H1 (cell line): ENCODE measurements around the gene ITPK1. TPM values are rescaled to one million over a fixed set of nuclear protein-coding genes. Genes with fewer than 3 reads are reported as not detected.

Source experiments
- CTCF ChIA-PET: fragments of 300-600 bp; sonication (Branson Sonifier 250); formaldehyde crosslinking; loops from one replicate; lab custom pipeline; 2021; ENCODE audit not compliant: partially characterized antibody; lab: Charles Lee
- POLR2A ChIA-PET: fragments of 300-600 bp; sonication (Branson Sonifier 250); formaldehyde crosslinking; loops from one replicate; lab custom pipeline; 2021; ENCODE audit warnings: inconsistent platforms; ENCODE audit not compliant: partially characterized antibody; lab: Charles Lee
- DNase-seq, 2 experiments: peaks; one replicate each; pipeline versions ENCODE4 v3.0.0 to v3.0.0-alpha.2; 2010 to 2022; ENCODE audit warnings: low spot score in 2 of 2, low read depth in 1 of 2, mixed read lengths in 1 of 2
- FAIRE-seq: peaks from 2 replicates; lab custom pipeline; 2011; peaks lifted over from hg19 to GRCh38; lab: Jason Lieb, UNC
- H2AFZ ChIP-seq: 2 replicates; pipeline ENCODE4 v1.8.1; 2012; ENCODE audit warnings: low read length, inconsistent platforms
- H2AK5ac ChIP-seq: 2 replicates; pipeline ENCODE4 v1.6.1; 2013; ENCODE audit warnings: low read depth, low read length
- H2BK120ac ChIP-seq: replicated peaks from 2 replicates; pipeline ENCODE3; 2013; ENCODE audit warnings: low read depth, low read length, inconsistent platforms
- H2BK12ac ChIP-seq: 2 replicates; pipeline ENCODE4 v1.6.1; 2013; ENCODE audit warnings: low read depth, low read length
- H2BK15ac ChIP-seq: 2 replicates; pipeline ENCODE4 v1.6.1; 2013; ENCODE audit warnings: low read length
- H2BK20ac ChIP-seq: 2 replicates; pipeline ENCODE4 v1.6.1; 2013; ENCODE audit warnings: low read length
- H2BK5ac ChIP-seq: 2 replicates; pipeline ENCODE4 v1.6.1; 2013; ENCODE audit warnings: low read depth, low read length
- H3K14ac ChIP-seq: 2 replicates; pipeline ENCODE4 v1.6.1; 2013; ENCODE audit warnings: inconsistent platforms; ENCODE audit not compliant: insufficient read length
- H3K18ac ChIP-seq: 2 replicates; pipeline ENCODE4 v1.6.1; 2013; ENCODE audit warnings: low read length; ENCODE audit errors: extremely low read depth
- H3K23ac ChIP-seq: 2 replicates; pipeline ENCODE4 v1.6.1; 2013; ENCODE audit warnings: inconsistent platforms; ENCODE audit not compliant: insufficient read length
- H3K23me2 ChIP-seq: 2 replicates; pipeline ENCODE4 v1.6.1; 2013; ENCODE audit warnings: low read depth, low read length
- H3K27ac ChIP-seq: 2 replicates; pipeline ENCODE4 v1.6.1; 2011; ENCODE audit warnings: low read depth, low read length, inconsistent platforms
- H3K27me3 ChIP-seq, 4 experiments: replicated peaks in 1 of 4; 1 replicate in 1 of 4; 2 replicates in 3 of 4; pipeline versions ENCODE4 v1.6.1 to v1.8.1; 2011 to 2013; ENCODE audit warnings: low read length in 3 of 4, mild to moderate bottlenecking in 3 of 4, inconsistent platforms in 2 of 4, mixed read lengths in 2 of 4, moderate library complexity in 1 of 4; ENCODE audit not compliant: control insufficient read depth in 3 of 4, insufficient read depth in 3 of 4; ENCODE audit errors: extremely low read depth in 1 of 4
- H3K36me3 ChIP-seq, 4 experiments: 2 replicates each; pipeline versions ENCODE4 v1.6.1 to v1.8.1; 2011 to 2013; ENCODE audit warnings: mild to moderate bottlenecking in 4 of 4, low read length in 3 of 4, moderate library complexity in 2 of 4, control low read depth in 1 of 4, inconsistent platforms in 1 of 4; ENCODE audit not compliant: insufficient read depth in 4 of 4, control insufficient read depth in 2 of 4
- H3K4ac ChIP-seq: replicated peaks from 2 replicates; pipeline ENCODE3; 2013; ENCODE audit warnings: low read length, low read depth, mixed read lengths, inconsistent platforms; ENCODE audit not compliant: insufficient read length
- H3K4me1 ChIP-seq, 4 experiments: replicated peaks in 1 of 4; 1 replicate in 1 of 4; 2 replicates in 3 of 4; pipeline versions ENCODE4 v1.6.1 to v1.8.1; 2011 to 2013; ENCODE audit warnings: low read length in 3 of 4, inconsistent platforms in 2 of 4, mixed read lengths in 1 of 4; ENCODE audit not compliant: insufficient read depth in 4 of 4, control insufficient read depth in 3 of 4
- H3K4me2 ChIP-seq, 2 experiments: 2 replicates each; pipeline versions ENCODE4 v1.6.1 to v1.8.1; 2011 to 2013; ENCODE audit warnings: low read depth in 2 of 2, low read length in 2 of 2, control low read depth in 1 of 2, inconsistent platforms in 1 of 2, mild to moderate bottlenecking in 1 of 2; ENCODE audit not compliant: insufficient read depth in 1 of 2
- H3K4me3 ChIP-seq, 4 experiments: fragments of 200-600, 300-600 bp in 1 of 4; sonication (generic), shearing (Covaris generic), sonication (Bioruptor Twin) in 1 of 4; 2 replicates each; pipeline versions ENCODE4 v1.5.1 to v1.8.1; 2011 to 2016; ENCODE audit warnings: low read length in 4 of 4, low read depth in 3 of 4, control low read depth in 2 of 4, inconsistent platforms in 2 of 4, mild to moderate bottlenecking in 2 of 4, mixed read lengths in 1 of 4, moderate library complexity in 1 of 4; ENCODE audit not compliant: insufficient read depth in 2 of 4; ENCODE audit errors: extremely low read depth in 1 of 4
- H3K56ac ChIP-seq: replicated peaks from 2 replicates; pipeline ENCODE3; 2013; ENCODE audit warnings: low read depth, mild to moderate bottlenecking, mixed read lengths, low read length, inconsistent platforms; ENCODE audit not compliant: insufficient read length
- H3K79me1 ChIP-seq: 2 replicates; pipeline ENCODE4 v1.6.1; 2013; ENCODE audit warnings: low read depth, low read length, control low read depth
- H3K79me2 ChIP-seq, 2 experiments: 2 replicates each; pipeline versions ENCODE4 v1.6.1 to v1.8.1; 2012 to 2013; ENCODE audit warnings: low read length in 2 of 2, mild to moderate bottlenecking in 2 of 2, inconsistent platforms in 1 of 2; ENCODE audit not compliant: insufficient read depth in 2 of 2, control insufficient read depth in 1 of 2
- H3K9ac ChIP-seq, 4 experiments: replicated peaks in 1 of 4; 1 replicate in 1 of 4; 2 replicates in 3 of 4; pipeline versions ENCODE4 v1.6.1 to v1.8.1; 2011 to 2013; ENCODE audit warnings: low read depth in 3 of 4, low read length in 3 of 4, control low read depth in 2 of 4, mild to moderate bottlenecking in 2 of 4, moderate library complexity in 2 of 4, inconsistent platforms in 1 of 4; ENCODE audit errors: extremely low read depth in 1 of 4
- H3K9me3 ChIP-seq, 2 experiments: 2 replicates each; pipeline versions ENCODE4 v1.6.1 to v1.8.1; 2012 to 2013; ENCODE audit warnings: mild to moderate bottlenecking in 2 of 2, moderate library complexity in 2 of 2, control low read depth in 1 of 2, inconsistent platforms in 1 of 2, low read depth in 1 of 2, low read length in 1 of 2, mixed read lengths in 1 of 2; ENCODE audit not compliant: insufficient read depth in 2 of 2
- H4K20me1 ChIP-seq, 2 experiments: replicated peaks in 1 of 2; 2 replicates each; pipeline versions ENCODE3 to v1.8.1; 2011 to 2013; ENCODE audit warnings: inconsistent platforms in 2 of 2, low read length in 2 of 2, mild to moderate bottlenecking in 1 of 2; ENCODE audit not compliant: insufficient read depth in 2 of 2, control insufficient read depth in 1 of 2
- H4K5ac ChIP-seq: 2 replicates; pipeline ENCODE4 v1.6.1; 2013; ENCODE audit warnings: low read length, low read depth, mixed read lengths, inconsistent platforms; ENCODE audit not compliant: insufficient read length
- H4K8ac ChIP-seq: 2 replicates; pipeline ENCODE4 v1.8.0; 2013; ENCODE audit warnings: mild to moderate bottlenecking, moderate library complexity, low read length, inconsistent platforms; ENCODE audit not compliant: insufficient read depth; ENCODE audit errors: extremely low read depth
- H4K91ac ChIP-seq: replicated peaks from 2 replicates; pipeline ENCODE3; 2013; ENCODE audit warnings: low read length, mixed read lengths, inconsistent platforms; ENCODE audit not compliant: insufficient read length
- CBX5 ChIP-seq: fragments of 300-800, 300-1000 bp; sonication (generic); IDR thresholded peaks from 2 replicates; pipeline ENCODE4 v1.7.1; 2016; ENCODE audit warnings: antibody characterized with exemption, low read length, low read depth
- CTBP2 ChIP-seq: IDR thresholded peaks from 2 replicates; pipeline ENCODE4 v1.7.0; 2011; ENCODE audit warnings: borderline replicate concordance, mild to moderate bottlenecking, moderate library complexity, mixed read lengths, low read length; ENCODE audit not compliant: insufficient read depth, insufficient read length
- MAFK ChIP-seq: IDR thresholded peaks from 2 replicates; pipeline ENCODE4 v1.6.1; 2012; ENCODE audit warnings: low read depth, mild to moderate bottlenecking, improper control_type of control experiment, low read length
- SAP30 ChIP-seq: fragments of 300-600 bp; sonication (generic); IDR thresholded peaks from 2 replicates; pipeline ENCODE4 v1.7.1; 2012; ENCODE audit warnings: low read length, moderate library complexity, mild to moderate bottlenecking, inconsistent platforms; ENCODE audit not compliant: insufficient read depth, insufficient replicate concordance
- SIX5 ChIP-seq: IDR thresholded peaks from 2 replicates; pipeline ENCODE4 v1.6.1; 2011; ENCODE audit warnings: mild to moderate bottlenecking, low read depth, low read length
- SP2 ChIP-seq: IDR thresholded peaks from 2 replicates; pipeline ENCODE4 v1.6.1; 2012; ENCODE audit warnings: mild to moderate bottlenecking, low read length, inconsistent platforms
- ZNF274 ChIP-seq: IDR thresholded peaks from 2 replicates; pipeline ENCODE4 v1.7.0; 2012; ENCODE audit warnings: low read length, borderline replicate concordance; ENCODE audit errors: extremely low read depth
- WGBS, 2 experiments: shearing (Covaris generic) in 1 of 2; methylation state at CpG; one replicate each; pipeline versions ENCODE4 v1.1.6 to v1.1.7; 2013 to 2015; ENCODE audit warnings: low lambda C conversion rate in 2 of 2, mixed read lengths in 2 of 2, inconsistent platforms in 1 of 2, low coverage in 1 of 2, missing lambda C conversion rate in 1 of 2; ENCODE audit not compliant: insufficient replicate concordance in 2 of 2, insufficient coverage in 1 of 2, insufficient read length in 1 of 2; ENCODE audit errors: extremely low coverage in 1 of 2, missing lambda C conversion rate in 1 of 2; 5-methylcytosine and 5-hydroxymethylcytosine counted together
- polyA plus RNA-seq, 7 experiments: library from polyadenylated mRNA; depleted of rRNA in 3 of 7; stranded (reverse) in 5 of 7; unstranded in 2 of 7; fragments of >200 nt in 5 of 7; fragments of 200-250 nt in 2 of 7; gene quantifications; 1 replicate in 5 of 7; 2 replicates in 1 of 7; 4 replicates in 1 of 7; pipeline versions ENCODE4 v1.2.1 to v1.2.3, GENCODE V29; 2011 to 2013; ENCODE audit warnings: missing spikeins in 2 of 7, mixed read lengths in 2 of 7
- total RNA-seq: library from RNA; stranded (reverse); fragmentation: NEBNext Ultra II Directional; extraction: Animal tissue kit (Norgen Biotek cat#: 25700); gene quantifications from 2 replicates; pipeline ENCODE4 v1.2.1, GENCODE V29; 2021
- TF ChIP-seq, protein P1 (sequence below): IDR thresholded peaks from 2 replicates; pipeline ENCODE4 v1.6.1; 2012; ENCODE audit warnings: inconsistent platforms
- TF ChIP-seq, protein P2 (sequence below): IDR thresholded peaks from 2 replicates; pipeline ENCODE4 v1.6.1; 2011; ENCODE audit warnings: low read length, improper control_type of control experiment

ITPK1 gene
- total and polyA plus RNA-seq, 2 of the 8 experiments (the other 6 are each of a cell fraction or from before 2014, with no cell fraction given): 108 to 143 TPM

DNA sequence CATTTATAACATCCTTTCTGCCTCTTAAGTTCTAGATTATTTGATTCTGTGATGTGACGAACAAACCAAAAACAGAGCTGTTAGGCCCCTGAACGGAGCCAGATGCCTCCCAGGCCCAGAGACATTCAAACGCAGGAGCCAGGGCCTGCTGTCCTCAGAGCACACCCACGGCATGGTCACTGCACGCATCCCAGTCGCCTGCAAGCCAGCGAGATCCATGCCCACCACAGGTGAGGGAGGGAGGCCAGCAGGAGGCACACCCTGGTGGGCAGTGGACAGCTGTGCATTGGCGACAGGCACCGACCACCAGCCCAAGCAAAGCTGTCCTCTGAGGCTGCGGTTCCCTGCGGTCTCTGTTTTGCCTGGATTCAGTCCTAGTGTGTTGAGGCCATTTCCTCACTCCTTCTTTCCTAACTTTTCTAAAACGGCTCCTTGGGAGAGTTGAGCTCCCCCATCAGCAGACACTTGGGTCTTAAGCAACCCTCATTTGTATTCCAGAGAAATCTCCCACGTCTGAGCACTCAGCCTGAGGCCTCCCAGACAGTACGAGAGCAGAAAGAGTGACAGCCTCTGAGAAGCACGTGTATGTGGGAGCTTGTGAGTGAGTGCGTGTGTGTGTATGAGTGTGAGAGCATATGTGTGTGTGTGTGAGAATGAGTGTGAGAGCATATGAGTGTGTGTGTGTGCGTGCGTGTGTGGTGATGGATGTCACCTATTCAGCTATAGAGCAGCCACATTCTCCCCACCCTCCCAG, 111.6 kb downstream of the ITPK1 start:
- Histone ChIP-seq H3K14ac (no peak overlapping the region), H4K5ac (no peak overlapping the region), H2BK15ac (no peak overlapping the region), H2BK5ac (no peak overlapping the region), H3K4me3 (no peak overlapping the region), H3K4me1 (peaks cover 0 to 6% (median 4%) of the 10 kb centered on the region in 4 experiments; a peak in 5 of 7 replicates), H2BK120ac (no peak overlapping the region), H3K9ac (no peak overlapping the region), H3K4ac (no peak overlapping the region), H3K27me3 (no peaks in the 10 kb centered on the region), H4K91ac (peak overlapping the region; percentile 22), H3K79me1 (peaks cover 10% of the 10 kb centered on the region; the same call in 1 of the 2 replicates), H3K23ac (no peak overlapping the region), H3K23me2 (no peaks in the 10 kb centered on the region), H3K18ac (no peak overlapping the region), H3K4me2 (no peak overlapping the region), H3K27ac (no peak overlapping the region), H3K36me3 (no peaks in the 10 kb centered on the region; a peak in 1 of 8 replicates), H2AFZ (no peak overlapping the region), H2BK12ac (no peak overlapping the region; the same call in 1 of the 2 replicates), H3K56ac (no peak overlapping the region), H3K79me2 (peaks cover 0 to 58% of the 10 kb centered on the region in 2 experiments; a peak in 2 of 4 replicates), H2AK5ac (no peak overlapping the region), H4K20me1 (peaks cover 16 to 20% of the 10 kb centered on the region in 2 experiments), H3K9me3 (no peaks in the 10 kb centered on the region), H4K8ac (no peak overlapping the region), H2BK20ac (no peak overlapping the region)
- FAIRE-seq (no peak), DNase-seq (no peak)
- TF ChIP-seq SP2 (no peak), SIX5 (no peak), CBX5 (no peak), MAFK (no peak), SAP30 (no peak), ZNF274 (no peak), CTBP2 (no peak)
- TF ChIP-seq, protein P1, sequence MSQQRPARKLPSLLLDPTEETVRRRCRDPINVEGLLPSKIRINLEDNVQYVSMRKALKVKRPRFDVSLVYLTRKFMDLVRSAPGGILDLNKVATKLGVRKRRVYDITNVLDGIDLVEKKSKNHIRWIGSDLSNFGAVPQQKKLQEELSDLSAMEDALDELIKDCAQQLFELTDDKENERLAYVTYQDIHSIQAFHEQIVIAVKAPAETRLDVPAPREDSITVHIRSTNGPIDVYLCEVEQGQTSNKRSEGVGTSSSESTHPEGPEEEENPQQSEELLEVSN: no peak
- TF ChIP-seq, protein P2, sequence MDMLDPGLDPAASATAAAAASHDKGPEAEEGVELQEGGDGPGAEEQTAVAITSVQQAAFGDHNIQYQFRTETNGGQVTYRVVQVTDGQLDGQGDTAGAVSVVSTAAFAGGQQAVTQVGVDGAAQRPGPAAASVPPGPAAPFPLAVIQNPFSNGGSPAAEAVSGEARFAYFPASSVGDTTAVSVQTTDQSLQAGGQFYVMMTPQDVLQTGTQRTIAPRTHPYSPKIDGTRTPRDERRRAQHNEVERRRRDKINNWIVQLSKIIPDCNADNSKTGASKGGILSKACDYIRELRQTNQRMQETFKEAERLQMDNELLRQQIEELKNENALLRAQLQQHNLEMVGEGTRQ: no peak
- CTCF ChIA-PET: interaction anchor here (0.7 to 1.9 kb wide), 8 partner anchors 18 to 128 kb away, joined by 3 to 6 read pairs (median 4); no protein-coding TSS in a partner anchor
- POLR2A ChIA-PET: interaction anchor here (0.9 to 1.3 kb wide), 2 partner anchors 8 to 13 kb away, joined by 3 to 4 read pairs; no protein-coding TSS in a partner anchor
- WGBS, 2 experiments: 86% methylated on average over 18 of the region's 18 CpGs; no CpG with 5 or more reads in 1 of the 2 experiments
